Tongue (tissue), 2 donors: ENCODE measurements around the gene PEX10. TPM values are rescaled to one million over a fixed set of nuclear protein-coding genes. Genes with fewer than 3 reads are reported as not detected.
A peak's percentile ranks its signal among the peaks of the same experiment; 100 is the strongest.

Source experiments
- DNase-seq: peaks from one replicate; pipeline ENCODE4 v3.0.0-alpha.2; 2015
- total RNA-seq: library from RNA; depleted of rRNA; stranded (reverse); fragments of >200 nt; gene quantifications from one replicate; pipeline ENCODE4 v1.2.3, GENCODE V29; 2014

Gene PEX10
- total RNA-seq, 1 donor from 2014 or later: 19.8 TPM

GRCh38 chr1:2422523-2422922 is 10.2 kb upstream of the PEX10 start:
- DNase-seq: no peak

GRCh38 chr1:2419416-2419815 is 7.1 kb upstream of the PEX10 start:
- DNase-seq: no peak

GRCh38 chr1:2418791-2419320 is 6.5 kb upstream of the PEX10 start:
- DNase-seq: no peak

GRCh38 chr1:2417833-2418225 is 5.5 kb upstream of the PEX10 start:
- DNase-seq: no peak

GRCh38 chr1:2417083-2417832 is 4.9 kb upstream of the PEX10 start:
- DNase-seq: no peak

- peak; percentile 58 for DNase-seq
These were observed 4.0 kb upstream of the PEX10 start for GRCh38 chr1:2416403-2416802.

GRCh38 chr1:2415801-2416208 is 3.4 kb upstream of the PEX10 start:
- DNase-seq: no peak

GRCh38 chr1:2415337-2415736 is 3.0 kb upstream of the PEX10 start:
- DNase-seq: no peak

GRCh38 chr1:2414297-2414958 is 2.1 kb upstream of the PEX10 start:
- DNase-seq: peak; percentile 82

GRCh38 chr1:2413495-2414296 is 1.3 kb upstream of the PEX10 start:
- no peak for DNase-seq

- no peak for DNase-seq
These were observed 570 bp upstream of the PEX10 start for GRCh38 chr1:2412773-2413494.

GRCh38 chr1:2411801-2412394 is 466 bp downstream of the PEX10 start:
- DNase-seq: no peak

- no peak for DNase-seq
These were observed 2.6 kb downstream of the PEX10 start for GRCh38 chr1:2409745-2410144.

GRCh38 chr1:2408859-2409276 is 3.5 kb downstream of the PEX10 start:
- no peak for DNase-seq

GRCh38 chr1:2408456-2408855 is 3.9 kb downstream of the PEX10 start:
- no peak for DNase-seq

- DNase-seq: no peak
These were observed 4.4 kb downstream of the PEX10 start for GRCh38 chr1:2407991-2408275.

- no peak for DNase-seq
These were observed 5.0 kb downstream of the PEX10 start for GRCh38 chr1:2407166-2407990.

GRCh38 chr1:2406451-2407041 is 5.8 kb downstream of the PEX10 start:
- no peak for DNase-seq

- no peak for DNase-seq
These were observed 6.6 kb downstream of the PEX10 start for GRCh38 chr1:2405588-2406295.
